IMR-90 (cell line): Measurements from ENCODE around the gene CRNN. TPM values are rescaled to one million over a fixed set of nuclear protein-coding genes. Genes with fewer than 3 reads are reported as not detected.

Source experiments
- ATAC-seq: fragments of 200-7000 bp; cut with Tn5 transposase; 2 replicates; pipeline ENCODE4 v1.9.1; 2020; ENCODE audit warnings: low read depth, mild to moderate bottlenecking, moderate library complexity
- BruUV-seq: library from RNA; stranded (reverse); fragments of 400-500 nt; replicated peaks from 2 replicates; lab custom pipeline; 2021; lab: Mats Ljungman, UMichigan
- CTCF ChIA-PET: fragments of 300-600 bp; formaldehyde crosslinking; extraction: SDS; loops from one replicate; lab custom pipeline; 2021; ENCODE audit warnings: antibody characterized with exemption; lab: Yijun Ruan, JAX
- POLR2A ChIA-PET: fragments of 300-600 bp; sonication (Branson Sonifier 250); formaldehyde crosslinking; loops from one replicate; lab custom pipeline; 2022; ENCODE audit warnings: antibody characterized with exemption; ENCODE audit not compliant: unreplicated experiment; lab: Charles Lee
- DNase-seq: peaks from one replicate; pipeline ENCODE4 v3.0.0; 2013
- H2AFZ ChIP-seq: replicated peaks from 2 replicates; pipeline ENCODE3; 2013; ENCODE audit warnings: low read length, mild to moderate bottlenecking; ENCODE audit not compliant: poor library complexity
- H2AK5ac ChIP-seq: 2 replicates; pipeline ENCODE4 v1.6.1; 2013; ENCODE audit warnings: low read depth, low read length, inconsistent platforms
- H2AK9ac ChIP-seq: replicated peaks from 2 replicates; pipeline ENCODE3; 2013; ENCODE audit warnings: mild to moderate bottlenecking, low read depth, low read length, moderate library complexity; ENCODE audit not compliant: poor library complexity
- H2BK120ac ChIP-seq: 2 replicates; pipeline ENCODE4 v1.6.1; 2013; ENCODE audit warnings: low read depth, low read length, inconsistent platforms
- H2BK15ac ChIP-seq: 3 replicates; pipeline ENCODE4 v1.6.1; 2013; ENCODE audit warnings: low read depth, low read length, inconsistent platforms
- H2BK20ac ChIP-seq: 2 replicates; pipeline ENCODE4 v1.6.1; 2013; ENCODE audit warnings: low read depth, mild to moderate bottlenecking, inconsistent platforms, low read length, moderate library complexity
- H2BK5ac ChIP-seq: 2 replicates; pipeline ENCODE4 v1.6.1; 2013; ENCODE audit warnings: mild to moderate bottlenecking, low read depth, low read length, inconsistent platforms; ENCODE audit not compliant: poor library complexity, severe bottlenecking
- H3K14ac ChIP-seq: replicated peaks from 2 replicates; pipeline ENCODE4 v1.6.1; 2013; ENCODE audit warnings: low read depth, low read length, inconsistent platforms
- H3K18ac ChIP-seq: 2 replicates; pipeline ENCODE4 v1.6.1; 2013; ENCODE audit warnings: low read depth, low read length, control low read depth
- H3K23ac ChIP-seq: 2 replicates; pipeline ENCODE4 v1.6.1; 2013; ENCODE audit warnings: low read depth, low read length, inconsistent platforms
- H3K27ac ChIP-seq: 2 replicates; pipeline ENCODE4 v1.5.1; 2013; ENCODE audit warnings: mild to moderate bottlenecking, control low read depth, low read length; ENCODE audit not compliant: insufficient read depth
- H3K27me3 ChIP-seq: 2 replicates; pipeline ENCODE4 v1.6.1; 2013; ENCODE audit warnings: low read length; ENCODE audit not compliant: control insufficient read depth, insufficient read depth
- H3K36me3 ChIP-seq: 2 replicates; pipeline ENCODE4 v1.6.1; 2013; ENCODE audit warnings: low read length, mixed read lengths; ENCODE audit not compliant: control insufficient read depth, insufficient read depth
- H3K4ac ChIP-seq: 2 replicates; pipeline ENCODE4 v1.6.1; 2013; ENCODE audit warnings: low read depth, low read length, inconsistent platforms
- H3K4me1 ChIP-seq: 2 replicates; pipeline ENCODE4 v1.6.1; 2013; ENCODE audit warnings: low read length, mixed read lengths; ENCODE audit not compliant: control insufficient read depth, insufficient read depth
- H3K4me2 ChIP-seq: 2 replicates; pipeline ENCODE4 v1.6.1; 2013; ENCODE audit warnings: low read depth, mild to moderate bottlenecking, control low read depth, low read length, moderate library complexity
- H3K4me3 ChIP-seq: 2 replicates; pipeline ENCODE4 v1.5.1; 2013; ENCODE audit warnings: low read depth, mild to moderate bottlenecking, control low read depth, low read length, moderate library complexity; ENCODE audit not compliant: insufficient read depth
- H3K56ac ChIP-seq: 2 replicates; pipeline ENCODE4 v1.6.1; 2013; ENCODE audit warnings: low read length, inconsistent platforms; ENCODE audit not compliant: insufficient read depth; ENCODE audit errors: extremely low read depth
- H3K79me1 ChIP-seq, 2 experiments: 2 replicates each; pipeline ENCODE4 v1.6.1; 2013; ENCODE audit warnings: low read length in 2 of 2, inconsistent platforms in 1 of 2, low read depth in 1 of 2
- H3K9ac ChIP-seq: 2 replicates; pipeline ENCODE4 v1.6.1; 2013; ENCODE audit warnings: low read depth, low read length, control low read depth
- H3K9me1 ChIP-seq: 2 replicates; pipeline ENCODE4 v1.6.1; 2013; ENCODE audit warnings: low read length, inconsistent platforms; ENCODE audit not compliant: insufficient read depth
- H3K9me3 ChIP-seq: 2 replicates; pipeline ENCODE4 v1.6.1; 2013; ENCODE audit warnings: low read length; ENCODE audit not compliant: control insufficient read depth, insufficient read depth
- H4K20me1 ChIP-seq: 2 replicates; pipeline ENCODE4 v1.6.1; 2013; ENCODE audit warnings: low read length, inconsistent platforms; ENCODE audit not compliant: insufficient read depth
- H4K5ac ChIP-seq: 2 replicates; pipeline ENCODE4 v1.6.1; 2013; ENCODE audit warnings: mild to moderate bottlenecking, low read depth, low read length, control low read depth
- H4K8ac ChIP-seq, 2 experiments: 2 replicates each; pipeline ENCODE4 v1.6.1; 2013; ENCODE audit warnings: low read depth in 2 of 2, low read length in 2 of 2, control low read depth in 1 of 2, inconsistent platforms in 1 of 2
- H4K91ac ChIP-seq: 2 replicates; pipeline ENCODE4 v1.6.1; 2013; ENCODE audit warnings: low read depth, low read length, inconsistent platforms; ENCODE audit not compliant: insufficient read depth
- CTCF ChIP-seq: conservative IDR thresholded peaks from 2 replicates; pipeline ENCODE4 v1.5.1; 2012; ENCODE audit warnings: mild to moderate bottlenecking, low read depth, low read length, improper control_type of control experiment
- NFE2L2 ChIP-seq: fragments of 150-350 bp; IDR thresholded peaks from 2 replicates; pipeline ENCODE4 v1.6.1; 2016; ENCODE audit warnings: low read depth, mild to moderate bottlenecking, low read length
- RAD21 ChIP-seq: IDR thresholded peaks from 2 replicates; pipeline ENCODE4 v1.6.1; 2012; ENCODE audit warnings: low read length, improper control_type of control experiment
- RFX5 ChIP-seq: IDR thresholded peaks from 2 replicates; pipeline ENCODE4 v1.8.0; 2012; ENCODE audit warnings: low read depth, mild to moderate bottlenecking, low read length, moderate library complexity
- WGBS, 2 experiments: methylation state at CpG; one replicate each; pipeline versions ENCODE4 v1.1.5 to v1.1.7; 2013; ENCODE audit warnings: missing lambda C conversion rate in 2 of 2; ENCODE audit not compliant: insufficient read length in 1 of 2; ENCODE audit errors: extremely low coverage in 2 of 2; 5-methylcytosine and 5-hydroxymethylcytosine counted together
- dilution Hi-C: fragments of 300-500 bp; cut with HindIII; formaldehyde crosslinking; loops from one replicate; pipeline ENCODE4 v1.14.3; 2018; ENCODE audit warnings: low sequenced_read_pairs; ENCODE audit not compliant: unreplicated experiment
- in situ Hi-C: fragments of 300-500 bp; cut with MboI; formaldehyde crosslinking; loops from 3 replicates; pipeline ENCODE4 v1.14.3; 2019; ENCODE audit warnings: low sequenced_read_pairs, inconsistent platforms, mixed read lengths
- intact Hi-C: fragments of 100-400 bp; cut with micrococcal nuclease; formaldehyde crosslinking; loops from 2 replicates; pipeline ENCODE4 v1.10.0; 2022
- polyA plus RNA-seq, 3 experiments: library from polyadenylated mRNA; depleted of rRNA; stranded (reverse); fragments of >200 nt; gene quantifications; 2 replicates each; pipeline ENCODE4 v1.2.3, GENCODE V29; 2012; ENCODE audit warnings: low replicate concordance in 1 of 3
- total RNA-seq: library from RNA; depleted of rRNA; stranded (reverse); fragments of >200 nt; gene quantifications from 2 replicates; pipeline ENCODE4 v1.2.3, GENCODE V29; 2012

CRNN gene
- total and polyA plus RNA-seq, 2 of the 4 experiments (the other 2 are of a cell fraction), result not detected

- dilution Hi-C loops, result no loop called here
- ChIA-PET CTCF (no interaction called here), POLR2A (no interaction called here)
- Histone ChIP-seq H3K9me3 (no peaks in the 10 kb centered on the region), H4K5ac (no peak overlapping the region), H3K27ac (no peak overlapping the region), H2AK9ac (no peak overlapping the region), H3K9ac (no peak overlapping the region), H2AFZ (no peak overlapping the region), H4K8ac (no peak overlapping the region), H3K27me3 (no peaks in the 10 kb centered on the region), H3K4me2 (no peak overlapping the region), H2BK15ac (no peak overlapping the region), H2AK5ac (no peak overlapping the region), H3K56ac (no peak overlapping the region), H3K4me3 (no peak overlapping the region), H4K20me1 (no peaks in the 10 kb centered on the region), H2BK5ac (no peak overlapping the region), H3K4ac (no peak overlapping the region), H3K9me1 (no peaks in the 10 kb centered on the region), H3K79me1 (no peaks in the 10 kb centered on the region), H3K23ac (no peak overlapping the region), H3K36me3 (no peaks in the 10 kb centered on the region), H3K4me1 (no peaks in the 10 kb centered on the region), H3K18ac (no peak overlapping the region), H4K91ac (no peak overlapping the region), H2BK20ac (no peak overlapping the region), H3K14ac (no peak overlapping the region), H2BK120ac (no peak overlapping the region)
- in situ Hi-C loops, result no loop called here
- no TSS peak for BruUV-seq
- intact Hi-C loops, result no loop called here
- TF ChIP-seq RAD21 (no peak), NFE2L2 (no peak), CTCF (no peak), RFX5 (no peak)
- ATAC-seq (no peak), DNase-seq (no peak)
- no CpG with 5 or more reads among the region's 4 CpGs for WGBS, 2 experiments
Measured at GRCh38 chr1:152408664-152409063, 5.4 kb downstream of the CRNN start.
